ENCODE measurements around the gene KMT2A.

- TF ChIP-seq MAX (IDR thresholded peaks at IDR 0.05) (no peak), CTCF (IDR thresholded peaks at IDR 0.05) (no peak), REST (IDR thresholded peaks at IDR 0.05) (no peak), MAZ (IDR thresholded peaks at IDR 0.05; ENCODE audit: borderline replicate concordance, low read depth, low read length) (no peak), CHD2 (IDR thresholded peaks at IDR 0.05; ENCODE audit: low read length, partially characterized antibody) (no peak), HDAC2 (IDR thresholded peaks at IDR 0.05) (no peak)
Measured at GRCh38 chr11:118519549-118519948, 83.3 kb downstream of the KMT2A start.
